Body of pancreas (tissue), 4 donors: ENCODE results near the gene CADM1.

ENCODE experiments used
- CTCF ChIP-seq, 7 experiments: fragments of 450-650 bp in 4 of 7; fragments of 200-600 bp in 3 of 7; sonication (generic) in 3 of 7; IDR thresholded peaks; one replicate each; pipeline ENCODE4 v1.5.1; 2016 to 2019; ENCODE audit warnings: antibody characterized with exemption in 7 of 7
- POLR2A ChIP-seq, 3 donors: fragments of 450-650 bp; IDR thresholded peaks; one replicate each; pipeline ENCODE4 v1.6.1; 2016; ENCODE audit warnings: antibody characterized with exemption in 3 of 3, mild to moderate bottlenecking in 2 of 3

GRCh38 chr11:115322553-115323203 is 181.5 kb downstream of the CADM1 start:
- TF ChIP-seq CTCF (IDR thresholded peaks at IDR 0.05), result no peak
- no peak for TF ChIP-seq POLR2A (IDR thresholded peaks at IDR 0.05)
